ENCODE measurements around the gene SUGCT.

DNA sequence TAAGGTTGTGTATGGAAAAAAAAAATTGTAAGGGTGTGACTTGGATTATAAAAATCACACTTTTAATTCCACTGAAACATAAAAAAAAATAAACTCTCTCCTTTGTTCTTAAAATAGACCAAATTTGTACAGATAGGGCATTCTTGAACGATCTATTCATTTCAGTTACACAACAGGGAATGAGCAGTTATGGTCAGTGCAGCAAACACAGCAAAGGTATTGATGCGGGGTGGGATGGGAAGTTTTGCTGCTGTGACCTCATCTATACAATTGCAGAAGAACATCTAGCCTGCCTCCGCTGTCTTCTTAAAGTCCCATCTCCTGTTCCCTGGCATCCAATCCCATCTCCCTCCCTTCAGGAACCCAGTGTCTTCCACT lies 580.2 kb downstream of the SUGCT start:
- TF ChIP-seq EP300 (IDR thresholded peaks at IDR 0.05; ENCODE audit: borderline replicate concordance): no peak
- no peak for TF ChIP-seq CEBPB (IDR thresholded peaks at IDR 0.05)
- TF ChIP-seq YY1 (IDR thresholded peaks at IDR 0.05; ENCODE audit: low read depth): no peak
- TF ChIP-seq, protein P1, sequence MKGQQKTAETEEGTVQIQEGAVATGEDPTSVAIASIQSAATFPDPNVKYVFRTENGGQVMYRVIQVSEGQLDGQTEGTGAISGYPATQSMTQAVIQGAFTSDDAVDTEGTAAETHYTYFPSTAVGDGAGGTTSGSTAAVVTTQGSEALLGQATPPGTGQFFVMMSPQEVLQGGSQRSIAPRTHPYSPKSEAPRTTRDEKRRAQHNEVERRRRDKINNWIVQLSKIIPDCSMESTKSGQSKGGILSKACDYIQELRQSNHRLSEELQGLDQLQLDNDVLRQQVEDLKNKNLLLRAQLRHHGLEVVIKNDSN (IDR thresholded peaks at IDR 0.05): no peak
- TF ChIP-seq FOXM1 (IDR thresholded peaks at IDR 0.05; ENCODE audit: borderline replicate concordance, low read depth): no peak
- no peak for TF ChIP-seq NFIC (IDR thresholded peaks at IDR 0.05)
- TF ChIP-seq, protein P2, sequence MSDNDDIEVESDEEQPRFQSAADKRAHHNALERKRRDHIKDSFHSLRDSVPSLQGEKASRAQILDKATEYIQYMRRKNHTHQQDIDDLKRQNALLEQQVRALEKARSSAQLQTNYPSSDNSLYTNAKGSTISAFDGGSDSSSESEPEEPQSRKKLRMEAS (IDR thresholded peaks at IDR 0.05): no peak
- no peak for TF ChIP-seq TEAD4 (IDR thresholded peaks at IDR 0.05)
- no peak for TF ChIP-seq CREB1 (IDR thresholded peaks at IDR 0.05; ENCODE audit: low read depth)
- TF ChIP-seq TAF1 (IDR thresholded peaks at IDR 0.05; ENCODE audit: low read depth): no peak
- no peak for TF ChIP-seq EGR1 (IDR thresholded peaks at IDR 0.05)
- no peak for TF ChIP-seq RAD21 (IDR thresholded peaks at IDR 0.05; ENCODE audit: low read depth)

Data from Ishikawa (cell line).